HG03060 (cell line): ENCODE results near the gene APP.

Experiments used
- ATAC-seq: cut with Tn5 transposase; IDR thresholded peaks from one replicate; pipeline ENCODE4 v1.9.1; 2021; ENCODE audit warnings: low read depth, moderate number of reproducible peaks; ENCODE audit not compliant: unreplicated experiment

APP gene

DNA sequence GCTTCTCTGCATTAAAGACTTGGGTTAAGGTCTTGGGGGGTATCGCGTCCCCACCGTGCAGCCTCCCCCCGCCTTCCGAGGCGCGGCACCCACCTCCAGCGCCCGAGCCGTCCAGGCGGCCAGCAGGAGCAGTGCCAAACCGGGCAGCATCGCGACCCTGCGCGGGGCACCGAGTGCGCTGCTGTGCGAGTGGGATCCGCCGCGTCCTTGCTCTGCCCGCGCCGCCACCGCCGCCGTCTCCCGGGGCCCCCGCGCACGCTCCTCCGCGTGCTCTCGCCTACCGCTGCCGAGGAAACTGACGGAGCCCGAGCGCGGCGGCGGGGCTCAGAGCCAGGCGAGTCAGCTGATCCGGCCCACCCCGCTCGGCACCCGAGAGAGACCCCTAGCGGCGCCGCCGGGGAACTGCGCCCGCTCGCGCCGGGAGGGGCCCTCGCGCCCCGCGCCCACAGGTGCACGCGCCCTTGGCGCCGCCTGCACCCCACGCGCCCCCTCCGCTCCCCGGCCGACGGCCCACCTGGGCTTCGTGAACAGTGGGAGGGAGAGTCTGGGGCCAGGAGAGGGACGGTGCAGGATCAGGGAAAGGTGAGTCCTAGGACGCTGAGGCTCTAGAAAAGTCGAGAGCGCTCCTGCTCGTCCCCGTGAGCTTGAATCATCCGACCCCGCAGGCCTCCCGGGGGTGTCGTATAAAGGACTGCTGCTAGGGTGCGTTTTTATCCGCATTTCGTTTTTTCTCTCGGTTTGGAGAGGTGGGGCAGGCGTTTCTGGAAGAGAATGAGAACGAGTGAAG lies at the start of gene APP:
APP (minus strand) TSS at position 300 of the 787 bp plus-strand sequence; CDS start at position 150, 150 bp downstream.
- no peak for ATAC-seq

- ATAC-seq, result no peak
Measured at GRCh38 chr21:26212220-26212619, 41.6 kb upstream of the APP start.

DNA sequence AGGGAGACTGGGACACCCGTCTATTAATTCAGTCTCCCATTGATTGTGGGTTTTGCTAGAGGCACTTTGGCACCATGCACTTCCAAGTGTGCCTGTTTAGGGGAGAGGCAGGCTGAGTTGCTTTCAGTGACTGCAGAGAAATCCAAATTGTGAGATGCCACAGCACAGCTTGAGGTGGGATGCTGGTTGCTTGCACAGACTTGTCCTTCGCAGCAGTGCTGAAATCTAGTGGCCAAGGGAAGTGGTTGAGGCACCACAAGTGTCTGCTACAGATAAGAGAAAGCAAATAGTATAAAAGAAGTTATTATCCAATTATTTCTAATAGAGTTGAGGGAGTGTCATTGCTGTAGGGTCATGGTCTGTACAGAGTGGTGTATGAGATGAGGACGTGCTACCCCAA lies 40.0 kb upstream of the APP start:
- ATAC-seq, result no peak

- ATAC-seq, result no peak
Measured at GRCh38 chr21:26207021-26207420, 36.5 kb upstream of the APP start.

DNA sequence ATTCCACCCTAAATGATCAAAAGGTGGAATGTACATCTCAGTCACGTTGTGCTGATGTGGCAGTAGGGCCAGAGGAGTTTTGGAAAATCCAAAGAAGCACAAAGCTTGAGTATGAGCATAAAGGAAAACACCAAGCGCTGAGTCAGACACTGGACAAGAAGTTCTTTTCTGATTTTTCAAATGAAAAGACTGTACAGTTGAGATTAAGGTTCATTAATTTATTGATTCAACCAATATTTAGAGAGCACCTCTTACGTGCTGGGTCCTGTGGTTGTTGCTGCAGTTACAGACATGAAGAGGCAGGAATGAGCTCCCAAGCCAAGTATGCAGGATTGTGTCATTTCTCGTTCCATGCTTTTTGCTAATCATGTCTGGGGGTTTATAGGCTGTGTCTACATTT lies 28.9 kb upstream of the APP start:
- ATAC-seq, result no peak

- ATAC-seq, result no peak
Measured at GRCh38 chr21:26195708-26196107, 25.1 kb upstream of the APP start.

DNA sequence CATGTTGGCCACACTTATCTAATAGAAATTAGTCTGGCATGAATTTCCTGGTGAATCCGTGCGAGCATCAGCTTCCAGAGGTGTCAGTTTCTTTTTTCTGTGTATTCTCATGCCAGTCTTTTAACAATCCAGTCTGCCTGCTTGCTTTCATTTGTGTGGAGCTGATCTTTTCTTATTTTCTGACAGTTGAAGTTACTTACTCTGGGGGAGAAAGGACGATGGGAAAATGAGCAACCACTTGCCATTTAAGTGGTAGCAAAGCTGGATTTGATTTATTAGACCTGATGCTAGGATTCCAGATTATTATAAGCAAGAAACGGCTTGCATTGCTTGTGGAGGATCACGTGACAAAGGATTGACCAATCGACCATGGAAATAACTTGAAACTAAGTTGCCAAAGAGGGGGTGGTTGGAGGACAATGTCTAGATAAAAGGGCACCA lies 24.3 kb upstream of the APP start:
- ATAC-seq, result no peak

- ATAC-seq, result no peak
Measured at GRCh38 chr21:26194326-26194725, 23.8 kb upstream of the APP start.

- ATAC-seq, result no peak
Measured at GRCh38 chr21:26191609-26192008, 21.0 kb upstream of the APP start.

DNA sequence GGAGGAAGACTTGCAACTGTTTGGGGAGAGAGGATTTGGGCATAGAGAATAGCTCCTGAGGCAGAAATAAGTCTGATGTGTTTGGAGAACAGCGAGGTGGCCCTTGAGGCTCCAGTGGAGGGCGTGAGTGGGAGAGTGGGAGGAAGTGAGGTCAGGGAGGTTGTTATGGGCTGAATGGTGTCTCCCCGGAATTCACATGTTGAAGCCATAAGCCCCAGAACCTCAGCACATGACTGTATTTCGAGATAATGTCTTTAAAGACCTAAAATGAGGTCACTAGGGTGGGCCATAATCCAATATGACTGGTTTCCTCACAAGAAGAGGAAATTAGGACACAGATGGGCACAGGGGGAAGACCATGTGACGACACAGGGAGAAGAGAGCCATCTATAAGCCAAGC lies 17.9 kb upstream of the APP start:
- ATAC-seq, result no peak

DNA sequence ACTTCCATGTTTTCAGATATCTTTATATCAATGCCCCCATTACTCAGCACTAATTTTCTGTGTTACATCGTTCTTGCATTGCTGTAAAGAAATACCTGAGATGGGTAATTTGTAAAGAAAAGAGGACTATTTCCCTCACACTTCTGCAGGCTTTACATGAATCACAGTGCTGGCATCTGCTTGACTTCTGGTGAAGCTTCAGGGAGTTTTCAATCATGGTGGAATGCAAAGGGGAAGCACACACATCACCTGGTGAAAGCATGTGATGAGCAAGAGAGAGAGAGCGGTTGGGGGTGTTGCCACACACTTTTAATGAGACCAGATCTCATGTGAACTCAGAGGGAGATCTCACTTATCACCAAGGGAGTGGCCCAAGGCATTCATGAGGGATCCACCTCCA lies 14.9 kb upstream of the APP start:
- ATAC-seq, result no peak

DNA sequence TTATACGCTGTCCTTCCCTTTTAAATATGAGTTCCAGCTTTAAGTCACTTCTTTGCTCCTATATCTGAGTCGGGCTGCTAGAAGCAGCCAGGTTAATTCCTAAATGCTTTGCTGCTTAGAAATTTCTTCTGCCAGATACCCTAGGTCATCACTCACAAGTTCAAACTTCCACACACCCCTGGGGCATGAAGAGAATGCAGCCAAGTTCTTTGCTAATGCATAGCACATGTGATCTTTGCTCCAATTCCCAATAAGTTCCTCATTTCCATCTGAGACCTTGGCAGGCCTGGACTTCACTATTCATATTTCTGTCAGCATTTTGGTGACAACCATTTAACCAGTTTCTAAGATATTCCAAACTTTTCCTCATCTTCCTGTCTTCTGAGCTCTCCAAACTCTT lies 14.5 kb upstream of the APP start:
- ATAC-seq, result no peak

DNA sequence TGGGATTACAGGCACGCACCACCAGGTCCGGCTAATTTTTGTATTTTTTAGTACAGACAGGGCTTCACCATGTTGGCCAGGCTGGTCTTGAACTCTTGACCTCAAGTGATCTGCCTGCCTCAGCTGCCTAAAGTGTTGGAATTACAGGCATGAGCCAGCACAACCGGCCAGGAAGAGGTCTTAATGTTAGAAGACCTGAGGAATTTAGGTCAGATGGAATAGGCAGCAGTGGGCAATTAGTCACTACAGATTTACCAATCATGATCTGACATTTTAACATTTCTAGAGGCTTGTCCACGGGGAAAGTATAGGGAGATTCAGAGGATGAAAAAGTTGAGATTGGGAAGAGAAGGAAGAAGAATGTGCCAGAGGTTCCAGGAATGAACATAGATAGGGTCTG lies 8.9 kb upstream of the APP start:
- ATAC-seq, result no peak

- peak; percentile 69 for ATAC-seq
Measured at GRCh38 chr21:26177746-26178426, 7.3 kb upstream of the APP start.

DNA sequence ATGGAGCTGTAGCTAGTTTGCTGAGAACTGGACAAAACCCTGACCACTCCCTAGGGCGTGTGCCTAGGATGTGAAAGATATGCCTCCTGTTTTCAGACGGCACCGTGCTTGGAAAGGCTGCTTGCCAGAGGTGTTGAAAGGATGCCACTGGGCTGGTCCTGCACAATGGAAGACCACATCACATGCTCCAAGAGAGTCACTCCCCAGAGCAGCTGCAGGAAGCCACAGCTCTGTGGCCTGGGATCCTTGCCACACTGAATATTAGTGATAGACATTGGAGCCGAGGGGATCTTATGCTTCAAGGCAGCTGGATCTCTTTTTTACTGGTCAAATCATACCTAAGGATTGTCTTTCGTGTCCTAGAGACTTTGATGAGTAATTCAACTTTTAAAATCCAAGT lies 6.6 kb upstream of the APP start:
- no peak for ATAC-seq

- ATAC-seq, result no peak
Measured at GRCh38 chr21:26171258-26172100, 909 bp upstream of the APP start.

- ATAC-seq, result peak; percentile 12
Measured at GRCh38 chr21:26169611-26170470, 729 bp downstream of the APP start.

DNA sequence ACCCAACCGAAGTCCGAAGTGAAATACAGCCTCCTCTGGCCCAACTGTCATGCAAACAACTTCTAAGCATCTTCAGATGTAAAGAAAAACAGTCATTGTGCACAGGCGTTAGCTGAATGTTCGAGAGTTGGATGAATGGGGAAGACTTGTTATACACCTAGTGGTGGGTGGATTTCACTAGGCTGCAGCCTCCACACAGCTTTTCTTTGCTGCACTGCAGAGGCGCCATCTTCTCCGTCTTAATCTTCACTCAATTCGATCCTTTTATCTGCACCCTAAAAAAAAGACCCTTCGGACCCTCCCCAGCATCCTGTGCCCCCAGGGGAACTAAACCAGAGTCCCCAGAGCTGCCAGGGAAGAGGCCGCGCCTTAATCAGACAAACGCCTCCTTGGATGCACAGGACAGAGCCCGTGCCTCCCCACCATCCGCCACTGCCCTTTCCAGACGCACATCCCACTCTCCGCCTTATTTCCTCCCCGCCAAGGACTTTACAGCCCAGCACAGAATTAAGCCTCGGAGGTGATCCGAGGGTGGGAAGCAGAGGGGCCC lies 1.4 kb downstream of the APP start:
- peak; percentile 60 for ATAC-seq

DNA sequence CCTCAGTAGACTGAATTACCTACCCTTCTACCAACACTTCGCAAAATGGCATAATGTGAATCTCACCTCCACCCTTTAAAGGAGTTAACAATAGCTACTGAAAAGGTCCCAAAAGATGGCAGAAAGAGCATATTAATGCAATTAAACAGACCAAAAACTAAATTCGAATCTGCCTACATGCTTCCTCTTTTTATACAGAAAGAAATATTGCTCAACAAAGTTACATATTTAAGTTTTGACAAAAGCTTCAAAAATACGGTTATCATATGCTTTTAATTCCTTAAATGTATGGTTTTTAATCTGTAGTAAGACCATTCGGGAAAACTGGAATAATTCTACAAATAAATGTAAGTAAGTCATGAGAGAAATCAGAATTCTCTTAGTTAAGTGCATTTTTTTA lies 2.2 kb downstream of the APP start:
- no peak for ATAC-seq

- no peak for ATAC-seq
Measured at GRCh38 chr21:26167593-26167992, 3.0 kb downstream of the APP start.
